SW 1271 (cell line): Measurements from ENCODE around the gene PHLDB2.
A peak's percentile ranks its signal among the peaks of the same experiment; 100 is the strongest.

Experiments used
- DNase-seq, 2 experiments: peaks; one replicate each; lab custom pipeline; 2025; lab: John Stamatoyannopoulos, UW

The PHLDB2 gene

DNA sequence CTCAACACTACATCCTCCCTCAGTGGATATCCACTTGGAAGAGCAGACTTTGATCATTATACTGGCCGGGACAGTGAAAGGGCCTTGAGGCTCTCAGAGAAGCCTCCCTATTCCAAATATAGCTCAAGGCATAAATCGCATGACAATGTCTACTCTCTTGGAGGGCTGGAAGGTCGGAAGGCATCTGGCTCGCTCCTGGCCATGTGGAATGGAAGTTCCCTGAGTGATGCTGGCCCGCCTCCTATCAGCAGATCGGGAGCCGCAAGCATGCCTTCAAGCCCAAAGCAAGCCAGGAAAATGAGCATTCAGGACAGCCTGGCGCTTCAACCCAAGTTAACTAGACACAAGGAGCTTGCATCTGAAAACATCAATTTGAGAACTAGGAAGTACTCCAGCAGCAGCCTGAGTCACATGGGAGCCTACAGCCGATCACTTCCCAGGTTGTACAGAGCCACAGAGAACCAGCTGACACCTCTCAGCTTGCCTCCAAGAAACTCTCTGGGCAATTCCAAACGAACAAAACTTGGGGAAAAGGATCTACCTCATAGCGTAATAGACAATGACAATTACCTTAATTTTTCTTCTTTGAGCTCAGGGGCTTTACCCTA, 25.4 kb downstream of the PHLDB2 start:
- no peak for DNase-seq

DNA sequence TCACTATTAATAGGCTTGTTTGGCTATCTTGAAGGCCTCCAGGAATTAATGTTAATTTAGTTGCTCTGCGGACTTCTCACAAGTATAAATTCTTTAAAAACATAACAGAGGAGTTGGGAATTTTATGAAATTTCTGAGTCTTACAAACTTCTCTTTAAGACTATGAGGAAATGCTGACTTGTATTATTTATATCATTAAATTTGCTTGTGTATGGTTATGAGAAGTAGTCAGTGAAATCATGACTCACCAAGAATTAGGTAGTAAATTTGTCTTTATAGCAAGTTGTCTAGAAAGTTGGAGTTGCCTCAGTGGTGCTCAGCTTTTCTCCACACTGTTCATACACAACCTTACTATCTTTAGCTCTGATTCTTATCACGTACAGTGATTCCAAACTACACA, 26.5 kb downstream of the PHLDB2 start:
- DNase-seq: no peak

DNA sequence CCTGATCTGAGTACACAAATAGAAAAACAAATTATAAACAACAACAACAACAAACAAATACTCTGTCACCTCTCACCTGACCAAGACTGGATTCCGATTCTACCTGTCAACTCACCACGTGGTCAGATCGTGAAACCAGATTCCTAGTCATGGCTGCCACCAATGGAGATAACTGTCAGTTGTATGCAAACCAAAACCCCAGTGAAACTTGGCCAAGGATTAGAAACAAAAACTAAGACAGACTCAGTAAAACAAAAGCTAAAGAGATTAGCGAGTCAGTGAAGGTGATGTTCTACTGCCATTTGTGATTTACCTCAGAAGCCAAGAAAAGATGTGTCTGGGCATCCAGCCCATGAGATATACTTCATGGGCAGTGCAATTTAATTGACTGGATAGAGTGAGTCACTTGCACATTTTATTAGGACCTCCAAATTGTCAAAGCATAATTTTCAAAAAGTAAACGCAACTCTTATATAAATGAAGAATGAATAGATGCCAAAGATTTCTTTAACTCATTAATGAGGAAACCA, 31.1 kb downstream of the PHLDB2 start:
- DNase-seq: no peak

DNA sequence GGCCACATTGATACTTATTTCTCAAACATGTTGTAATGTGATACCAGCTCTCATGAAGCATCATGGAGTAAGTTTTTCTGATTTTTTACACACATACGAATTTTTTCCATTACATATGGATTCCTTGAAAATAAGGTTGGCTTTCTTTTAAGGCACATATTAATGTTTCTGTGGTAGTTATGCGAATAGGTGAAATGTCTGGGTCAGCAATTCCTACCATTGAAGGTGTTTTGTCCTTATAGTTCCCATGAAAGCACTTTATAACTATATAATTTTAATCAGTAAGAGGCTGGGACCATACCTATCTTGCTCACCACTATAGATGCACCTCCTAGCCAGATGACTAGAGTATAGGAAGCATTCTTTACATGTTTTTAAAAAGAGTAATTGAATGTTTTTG, 33.0 kb downstream of the PHLDB2 start:
- no peak for DNase-seq

DNA sequence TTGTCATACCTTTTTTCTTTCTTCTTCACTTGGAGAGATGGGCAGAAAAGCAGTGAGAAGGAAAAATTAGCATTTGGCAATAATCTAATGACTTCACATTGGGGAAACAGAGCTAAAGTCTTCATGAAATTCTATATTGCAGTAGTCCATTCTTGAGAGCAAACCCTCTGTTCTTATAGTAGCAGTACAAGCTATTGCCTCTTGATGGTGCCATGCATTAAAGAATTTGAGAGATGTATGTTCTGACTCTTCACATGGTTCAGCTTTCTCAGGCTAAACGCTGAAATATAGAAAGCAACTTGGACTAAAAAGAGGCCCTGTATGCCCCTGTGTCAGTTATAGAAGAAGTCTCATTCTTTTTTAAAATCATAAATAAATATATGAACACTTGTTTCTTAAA, 36.0 kb downstream of the PHLDB2 start:
- DNase-seq: peak in 1 of 2 experiments; percentile 56

DNA sequence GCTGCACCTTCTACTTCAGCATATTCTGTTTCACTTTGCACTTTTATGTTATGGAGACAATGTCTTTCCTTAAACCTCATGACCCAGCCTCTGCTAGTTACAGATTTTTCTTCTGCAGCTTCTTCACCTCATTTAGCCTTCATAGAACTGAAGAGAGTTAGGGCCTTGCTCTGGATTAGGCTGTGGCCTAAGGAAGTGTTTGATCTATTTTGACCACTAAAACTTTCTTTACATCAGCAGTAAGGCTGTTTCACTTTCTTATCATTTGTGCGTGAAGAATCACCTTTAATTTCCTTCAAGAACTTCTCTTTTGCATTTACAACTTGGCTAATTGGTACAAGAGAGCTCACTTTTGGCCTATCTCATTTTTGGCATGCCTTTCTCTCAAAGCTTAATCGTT, 40.9 kb downstream of the PHLDB2 start:
- no peak for DNase-seq

DNA sequence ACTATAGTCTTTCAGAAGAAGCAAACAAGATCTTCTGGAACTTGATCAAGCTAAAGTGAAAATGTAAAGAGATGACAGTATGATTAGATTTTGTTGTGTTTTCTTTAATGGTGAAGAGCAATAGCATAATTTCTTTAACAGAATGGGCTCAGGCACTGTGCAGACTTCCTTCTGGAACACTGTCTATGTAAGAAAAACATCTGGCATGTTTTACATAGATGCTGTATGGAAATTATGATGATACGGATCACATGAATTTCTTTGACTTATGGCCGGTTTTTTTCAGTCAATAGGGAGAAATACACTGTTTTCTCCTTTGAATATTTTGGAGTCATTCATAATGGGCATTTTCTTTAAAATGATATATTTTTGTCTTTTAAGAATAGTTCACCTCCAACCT, 42.6 kb downstream of the PHLDB2 start:
- DNase-seq: no peak

DNA sequence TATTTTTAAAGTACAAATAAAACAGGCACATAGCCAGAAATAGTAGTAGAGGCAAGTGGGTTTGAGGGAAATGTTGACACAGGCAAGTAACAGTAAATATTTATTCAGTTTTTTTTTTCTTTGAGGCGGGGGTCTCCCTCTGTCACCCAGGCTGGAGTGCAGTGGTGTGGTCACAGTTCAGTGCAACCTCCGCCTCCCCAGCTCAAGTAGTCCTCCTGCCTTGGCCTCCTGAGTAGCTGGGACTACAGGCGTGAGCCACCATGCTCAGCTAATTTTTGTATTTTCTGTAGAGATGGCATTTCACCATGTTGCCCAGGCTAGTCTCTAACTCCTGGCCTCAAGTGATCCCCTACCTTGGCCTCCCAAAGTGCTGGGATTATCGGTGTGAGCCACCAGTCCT, 43.5 kb downstream of the PHLDB2 start:
- DNase-seq: no peak

DNA sequence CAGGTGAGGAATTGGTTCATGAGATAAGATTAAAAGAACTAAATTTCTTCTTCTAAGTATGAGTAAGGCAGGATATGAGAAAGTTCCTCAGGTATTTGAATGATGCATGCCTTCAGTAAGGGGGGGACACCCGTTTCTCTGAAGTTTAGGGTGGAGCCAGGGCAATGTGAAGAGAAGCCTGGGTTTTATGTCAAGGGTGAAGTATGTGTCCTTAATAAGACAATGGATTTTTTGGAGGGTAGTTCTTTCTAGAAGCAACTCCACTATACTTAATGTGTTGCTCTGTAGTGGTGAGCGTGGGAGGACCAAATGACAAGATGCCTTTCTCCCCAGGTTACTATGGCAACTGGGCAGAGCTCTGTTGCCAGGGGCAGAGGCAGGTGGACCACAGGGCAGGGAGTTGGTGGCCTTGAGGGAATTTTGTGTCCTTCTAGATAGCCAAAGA, 44.0 kb downstream of the PHLDB2 start:
- peak; percentile 86 to 95 for DNase-seq

DNA sequence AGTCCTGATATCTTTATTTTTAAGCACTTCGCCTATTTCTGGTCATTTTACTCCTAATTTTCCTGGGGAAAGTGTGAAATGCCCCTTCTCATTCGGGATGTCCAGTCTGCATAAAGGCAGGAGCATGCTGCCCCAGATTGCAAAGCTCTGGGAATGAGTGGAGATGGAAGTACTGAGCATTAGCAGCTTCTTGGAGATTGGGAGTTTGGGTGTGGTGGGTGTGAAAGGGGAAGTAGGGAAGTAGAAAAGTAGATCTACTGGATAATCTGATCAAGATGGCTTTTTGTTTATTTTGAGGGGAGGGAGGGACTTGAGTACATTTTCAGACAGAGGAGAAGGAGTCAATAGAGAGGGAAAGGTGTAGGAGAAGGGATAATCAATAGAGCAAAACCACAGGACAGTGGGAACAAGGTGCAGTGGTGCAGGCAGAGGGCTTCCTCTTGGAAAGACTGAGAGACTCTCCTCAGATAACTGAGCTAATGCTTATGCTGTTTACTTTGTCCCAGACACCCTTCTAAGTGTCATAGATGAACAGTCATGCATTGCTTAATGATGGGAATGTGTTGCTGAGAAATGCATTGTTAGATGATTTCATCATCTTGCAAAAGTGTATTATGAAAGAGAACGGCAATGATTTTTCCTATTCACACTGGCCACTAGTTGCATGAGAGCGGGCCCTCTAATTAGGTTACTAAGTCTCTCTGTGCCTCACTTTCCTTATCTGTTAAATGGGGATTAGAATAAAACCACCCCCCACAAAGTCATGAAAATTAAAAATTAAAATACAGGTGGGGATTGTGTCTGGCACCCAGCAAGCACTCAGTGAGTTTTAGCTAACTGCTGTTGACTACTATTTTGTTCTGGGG, 45.5 kb downstream of the PHLDB2 start:
- DNase-seq: peak; percentile 83 to 96

DNA sequence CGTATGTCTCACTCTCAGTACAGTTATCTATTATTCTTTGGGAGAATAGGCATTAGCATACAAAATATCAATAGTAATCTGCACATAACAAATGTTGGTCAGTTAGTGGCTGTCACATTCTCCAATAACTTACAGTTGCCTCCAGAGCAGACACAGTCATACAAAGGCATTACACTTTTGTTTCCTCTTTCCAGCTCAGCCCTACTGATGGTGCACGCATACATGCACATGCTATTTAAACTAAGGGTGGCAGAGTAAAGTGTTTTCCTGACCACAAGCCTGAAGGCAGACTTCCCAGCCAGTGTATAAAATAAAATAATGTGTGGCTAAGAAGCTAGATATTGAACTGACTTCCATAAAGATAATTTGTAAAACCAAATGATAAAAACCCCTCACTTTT, 47.6 kb downstream of the PHLDB2 start:
- DNase-seq: no peak

DNA sequence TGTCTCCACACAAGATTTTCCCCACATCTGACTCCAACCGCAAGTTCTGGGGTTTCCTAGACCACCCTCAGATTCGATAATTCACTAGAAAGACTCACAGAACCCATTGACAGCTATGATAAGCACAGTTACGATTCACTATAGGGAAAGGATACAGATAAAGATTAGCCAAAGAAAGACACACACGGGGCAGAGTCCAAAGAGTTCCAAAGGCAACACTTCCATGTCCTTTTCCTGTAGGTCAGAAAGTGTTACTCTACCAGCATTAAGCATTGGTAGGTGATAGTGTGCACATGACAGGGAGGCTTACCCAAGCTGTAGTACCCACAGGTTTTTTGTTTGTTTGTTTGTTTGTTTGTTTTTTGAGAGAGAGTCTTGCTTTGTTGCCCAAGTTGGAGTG, 48.1 kb downstream of the PHLDB2 start:
- no peak for DNase-seq

DNA sequence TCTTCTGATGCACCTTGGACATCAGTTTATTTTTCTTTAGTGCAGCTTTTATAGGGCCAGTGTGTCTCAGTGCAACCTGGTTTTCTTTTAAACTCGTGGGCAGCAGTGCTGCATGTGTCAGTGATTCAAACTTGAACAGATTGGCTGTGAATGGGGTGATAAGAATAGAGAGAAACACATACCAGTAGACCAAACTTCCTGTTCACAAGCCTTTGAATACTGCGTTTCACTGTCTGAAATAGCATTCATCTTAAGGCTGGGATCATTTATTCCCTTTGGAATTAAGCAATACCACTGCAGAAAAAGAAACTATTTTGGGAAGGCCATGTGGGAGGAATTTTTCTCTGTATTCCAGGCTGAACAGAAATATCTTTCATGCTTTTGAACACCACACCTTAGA, 51.7 kb downstream of the PHLDB2 start:
- peak in 1 of 2 experiments; percentile 56 for DNase-seq

DNA sequence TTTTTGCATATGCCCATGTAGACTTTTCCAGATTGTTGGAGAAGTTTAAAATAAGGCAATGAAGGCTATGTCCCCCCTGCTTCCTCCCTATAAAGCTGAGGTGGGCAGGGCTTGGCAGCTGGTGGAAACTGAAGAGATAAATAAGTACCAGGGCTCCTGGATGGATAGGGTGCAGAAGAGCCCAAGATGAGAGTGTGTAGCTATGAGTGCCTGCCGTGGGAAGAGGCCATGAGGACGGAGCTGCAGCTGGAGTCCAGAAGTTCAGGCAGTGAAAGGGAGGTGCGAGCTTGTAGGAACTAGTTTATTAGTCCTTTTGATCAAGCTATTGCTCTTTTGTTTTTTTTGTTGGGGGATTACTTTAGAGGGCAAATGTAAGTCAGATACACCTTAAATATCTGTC, 52.4 kb downstream of the PHLDB2 start:
- no peak for DNase-seq

DNA sequence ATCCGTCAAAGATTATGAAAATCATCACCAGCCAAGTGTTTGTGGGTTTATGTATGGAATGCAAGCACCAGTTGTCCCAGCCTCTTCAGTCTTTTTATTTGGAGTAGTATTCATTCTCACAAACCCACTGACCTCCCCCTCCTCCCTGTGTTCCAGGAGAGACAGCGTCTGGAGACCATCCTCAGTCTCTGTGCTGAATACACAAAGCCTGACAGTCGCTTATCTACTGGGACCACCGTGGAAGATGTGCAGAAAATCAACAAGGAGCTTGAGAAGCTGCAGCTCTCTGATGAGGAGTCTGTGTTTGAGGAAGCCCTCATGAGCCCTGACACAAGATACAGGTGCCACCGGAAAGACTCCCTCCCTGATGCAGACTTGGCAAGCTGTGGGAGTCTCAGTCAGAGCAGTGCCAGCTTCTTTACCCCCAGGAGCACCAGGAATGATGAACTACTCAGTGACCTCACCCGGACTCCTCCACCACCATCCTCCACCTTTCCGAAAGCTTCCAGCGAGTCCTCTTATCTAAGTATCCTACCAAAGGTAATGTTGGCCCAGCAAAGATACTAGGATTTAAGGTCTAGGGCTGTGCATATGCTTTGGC, 54.2 kb downstream of the PHLDB2 start:
- DNase-seq: no peak

DNA sequence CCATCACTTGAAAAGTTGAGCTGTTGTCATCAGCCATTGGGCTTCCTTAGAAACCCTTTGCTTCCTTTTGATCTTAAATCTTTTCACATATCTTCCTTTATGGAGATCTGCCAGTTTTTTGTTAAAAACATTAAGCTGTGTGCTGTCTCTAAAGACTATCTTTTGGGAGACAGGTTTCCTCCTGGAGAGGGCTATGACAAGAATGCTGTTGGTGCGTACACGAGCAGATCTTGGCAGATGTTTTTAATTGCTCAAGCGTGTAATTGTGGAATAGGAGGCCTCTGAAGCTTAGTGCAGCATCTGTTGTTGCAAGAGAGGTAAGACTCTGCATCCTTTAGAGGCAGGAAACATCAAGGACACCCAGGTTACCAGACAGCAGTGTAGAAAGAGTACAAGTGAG, 56.8 kb downstream of the PHLDB2 start:
- DNase-seq: no peak

DNA sequence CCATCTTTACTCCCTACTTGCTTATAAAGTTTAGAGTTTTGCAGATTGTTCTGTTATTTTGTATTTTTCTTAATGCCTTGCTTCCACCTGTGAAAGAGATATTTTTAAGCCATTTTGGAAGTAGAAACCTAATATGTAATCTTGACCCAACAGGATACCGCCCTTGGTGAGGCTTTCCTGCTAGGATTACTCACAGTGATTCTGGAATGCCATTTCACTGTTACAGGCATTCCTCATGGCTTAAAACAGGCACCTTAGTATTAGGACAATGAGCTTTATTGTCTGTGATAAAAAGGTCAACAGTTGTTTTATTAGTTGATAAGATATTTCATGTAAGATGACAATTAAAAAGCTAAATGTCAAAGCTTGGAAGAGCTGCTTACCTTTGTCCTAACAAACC, 58.2 kb downstream of the PHLDB2 start:
- peak; percentile 64 to 86 for DNase-seq

DNA sequence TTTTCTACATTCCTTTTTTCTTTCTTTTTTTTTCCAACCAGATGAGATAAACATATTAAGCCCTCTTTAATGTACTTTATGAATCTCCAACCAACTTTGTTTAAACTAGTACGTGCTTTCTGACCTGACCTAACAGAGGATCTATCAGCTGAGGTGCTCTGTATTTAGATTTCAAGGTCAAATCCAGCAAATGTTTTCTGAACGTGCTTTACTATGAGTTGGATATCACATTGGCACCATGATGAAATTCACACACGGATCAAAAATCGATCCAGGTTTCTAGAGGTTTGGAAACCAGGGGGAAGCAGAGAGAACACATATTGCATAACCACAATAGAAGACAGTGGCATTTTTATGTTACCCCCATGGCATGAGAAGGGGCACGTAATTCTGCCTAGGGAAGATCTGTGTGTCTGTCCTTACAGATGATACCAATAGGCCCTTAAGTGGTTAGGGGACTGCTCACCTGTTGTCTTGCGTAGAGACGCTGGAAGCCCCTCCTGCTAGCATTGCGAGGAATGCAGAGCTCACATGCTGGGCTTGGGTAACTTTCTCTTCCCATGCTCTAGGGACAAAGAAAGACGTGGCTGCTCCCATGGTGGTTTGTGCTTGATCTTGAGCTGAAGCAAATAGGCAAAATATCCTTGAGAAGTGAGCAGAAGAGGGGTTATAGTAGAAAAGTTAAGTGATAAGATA, 60.5 kb downstream of the PHLDB2 start:
- DNase-seq: no peak

DNA sequence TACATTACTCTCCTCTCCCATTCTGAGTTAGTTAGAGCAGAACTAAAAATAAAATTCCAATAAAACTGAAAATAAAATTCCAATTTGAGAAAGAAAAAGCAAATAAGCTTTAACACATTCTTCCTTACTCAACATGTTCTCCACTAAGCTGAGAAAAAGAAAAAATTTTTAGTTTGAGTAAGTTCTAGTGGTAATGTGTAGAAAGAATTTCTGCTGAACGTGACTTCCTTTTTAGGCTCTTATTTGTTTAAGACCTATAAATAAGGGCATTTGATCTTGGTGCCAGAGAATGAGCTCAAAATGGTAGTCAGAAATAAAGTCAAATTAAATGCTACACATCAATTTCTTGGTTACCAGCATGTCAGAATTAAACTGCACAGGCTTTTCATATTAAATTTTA, 62.1 kb downstream of the PHLDB2 start:
- DNase-seq: no peak

DNA sequence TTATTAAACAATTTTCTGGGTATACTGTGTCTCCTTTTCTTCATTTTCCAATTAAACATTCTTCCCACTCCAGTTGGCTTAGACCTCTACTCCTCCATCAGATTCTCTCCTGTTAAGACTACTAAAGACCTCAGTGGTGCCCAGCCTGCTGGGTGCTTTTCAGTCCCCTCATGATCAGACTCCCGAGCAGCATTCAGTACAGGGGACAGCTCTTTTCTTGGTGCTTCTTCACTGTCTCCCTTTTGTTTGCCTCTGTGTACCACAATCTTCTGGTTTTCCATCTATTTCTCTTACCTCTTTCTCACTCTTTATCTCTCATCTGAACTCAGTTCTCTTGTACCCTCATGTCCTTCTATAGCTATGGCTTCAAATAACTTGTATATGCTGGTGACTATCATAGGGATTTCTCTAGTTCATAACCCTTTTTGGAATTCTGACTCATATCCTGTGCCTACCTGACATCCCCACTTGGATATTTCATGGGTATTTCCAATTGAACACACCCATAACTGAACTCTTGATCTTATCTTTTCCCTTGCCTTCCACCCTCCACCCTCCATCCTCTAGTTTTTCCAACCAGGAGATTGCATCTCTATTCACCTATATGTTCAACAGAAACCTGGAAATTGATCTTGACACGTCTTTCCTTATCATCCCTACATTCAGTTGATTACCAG, 64.2 kb downstream of the PHLDB2 start:
- peak; percentile 56 to 92 for DNase-seq

DNA sequence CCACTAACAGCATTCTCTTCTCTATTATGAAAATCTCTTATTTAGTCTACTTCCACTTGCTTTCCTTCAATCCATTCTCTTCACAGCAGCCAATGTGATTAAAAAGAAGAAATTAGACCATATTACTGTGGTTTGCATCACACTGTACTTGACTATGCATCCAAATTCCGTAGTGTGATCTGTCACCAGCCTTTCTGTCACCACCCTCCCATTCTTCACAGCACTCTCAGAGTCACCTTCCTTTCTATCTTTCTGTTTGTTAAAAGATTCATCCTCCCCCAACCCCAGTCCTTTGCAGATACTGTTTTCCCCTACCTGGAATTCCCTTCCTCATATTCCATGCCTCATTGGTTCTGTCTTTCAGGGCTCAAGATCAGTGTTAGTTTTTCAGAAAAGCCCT, 64.7 kb downstream of the PHLDB2 start:
- DNase-seq: no peak

DNA sequence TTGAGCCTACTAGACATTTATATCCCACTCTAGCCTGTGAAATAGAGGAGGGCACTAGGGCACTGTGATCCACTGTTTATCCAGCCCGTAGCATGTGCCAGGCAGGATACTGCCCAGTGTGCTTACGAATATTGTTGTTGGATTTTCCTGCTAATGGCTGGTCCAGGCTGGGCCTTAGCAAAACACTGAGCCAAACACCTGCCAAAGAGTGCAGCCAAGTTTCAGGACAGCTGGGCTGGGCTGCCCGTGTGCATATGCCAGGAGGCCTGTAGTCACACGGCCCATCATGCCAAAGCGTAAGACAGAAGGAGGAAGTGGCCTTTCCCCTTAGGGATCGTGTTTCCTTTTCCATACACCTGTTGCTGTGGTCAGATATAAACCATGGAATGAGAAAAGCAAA, 65.2 kb downstream of the PHLDB2 start:
- DNase-seq: no peak
